Stimulated activated CD4-positive, alpha-beta T cell treated with anti-CD3 and anti-CD28 coated beads, Interleukin-2, amount 100 ng/mL, for 24 hours (primary cell): Measurements from ENCODE around the gene MAD2L2.

ENCODE experiments used
- DNase-seq, 2 donors: peaks; one replicate each; pipeline ENCODE4 v3.0.0-alpha.2; 2020

Gene MAD2L2

DNA sequence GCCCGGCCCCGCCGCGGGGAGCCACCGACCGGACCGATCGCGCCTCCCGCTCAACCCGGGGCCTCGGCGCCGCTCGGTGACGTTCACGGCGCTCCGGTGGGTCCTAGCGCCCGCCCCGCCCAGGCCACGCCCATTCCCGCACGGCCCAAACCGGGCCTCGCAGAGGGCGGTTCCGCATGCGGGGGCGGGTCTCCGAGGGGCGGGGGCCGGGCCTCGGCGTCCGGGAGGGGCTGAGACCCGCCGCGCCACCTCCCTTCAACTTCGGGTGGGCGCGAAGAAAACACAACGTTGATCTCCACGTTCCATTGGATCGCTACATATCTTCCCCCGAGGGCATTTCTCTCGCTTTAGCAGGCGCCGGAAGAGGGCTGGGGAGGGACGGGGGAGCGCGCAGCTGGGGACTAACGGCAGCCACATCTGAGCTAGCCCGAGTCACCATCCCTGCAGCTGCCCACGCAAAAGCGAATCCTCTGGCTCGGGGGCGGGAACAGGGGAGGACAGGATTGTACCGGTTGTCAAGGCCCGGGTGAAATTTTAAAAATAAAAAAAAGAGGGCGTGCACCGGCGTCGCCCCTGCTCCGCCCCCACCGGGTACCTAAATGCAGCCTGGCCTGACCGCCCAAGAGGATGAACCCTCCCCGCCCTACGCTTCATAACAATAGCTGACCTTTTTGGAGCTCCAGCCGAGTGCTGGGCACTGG lies at the start of gene MAD2L2:
Gene MAD2L2, minus strand, starts transcription at position 78 of the 701 bp plus-strand sequence. CDS start 547 bp downstream, outside the sequence.
- DNase-seq, result peak; percentile 93 to 94

GRCh38 chr1:11730429-11730891 lies 49.5 kb upstream of the MAD2L2 start:
- no peak for DNase-seq

DNA sequence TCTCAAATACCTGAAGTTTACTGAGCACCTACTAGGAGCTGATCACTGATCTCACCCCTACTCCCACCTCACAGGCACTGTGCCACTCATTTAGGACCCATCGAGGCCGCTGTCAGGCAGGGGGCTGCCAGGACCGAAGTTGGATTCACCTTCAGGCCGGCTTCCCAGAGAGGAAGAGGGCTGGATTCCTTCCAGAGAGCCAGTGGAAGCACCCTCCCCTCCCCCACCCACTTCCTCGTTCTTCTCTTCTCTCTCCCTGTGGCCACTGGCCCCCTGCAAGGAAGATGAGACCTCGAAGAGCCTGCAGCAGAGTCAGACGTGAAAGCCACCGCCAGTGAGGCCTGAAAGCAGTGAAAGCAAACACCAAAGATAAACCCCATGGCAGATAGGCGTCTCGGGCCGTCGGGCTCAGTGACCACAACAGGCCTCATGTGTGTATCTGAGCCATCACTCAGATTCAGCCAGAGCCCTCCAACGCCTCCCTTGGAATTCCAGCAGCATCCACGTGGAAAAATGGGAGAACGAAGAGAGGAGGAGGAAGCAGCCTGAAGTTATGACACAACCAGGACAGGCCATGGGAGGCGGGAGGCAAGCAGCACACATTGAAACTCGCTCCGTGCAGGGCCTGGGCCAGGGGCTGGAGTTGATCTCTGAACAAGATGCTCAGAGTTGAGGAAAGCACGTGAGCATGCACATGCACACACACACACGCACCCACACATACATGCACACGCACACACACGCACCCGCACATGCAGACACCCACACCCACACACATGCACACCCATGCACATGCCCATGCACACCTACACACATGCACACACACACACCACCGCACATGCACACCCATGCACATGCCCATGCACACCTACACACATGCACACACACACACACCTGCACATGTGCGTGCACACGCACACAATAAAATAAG lies 48.8 kb upstream of the MAD2L2 start:
- no peak for DNase-seq

DNA sequence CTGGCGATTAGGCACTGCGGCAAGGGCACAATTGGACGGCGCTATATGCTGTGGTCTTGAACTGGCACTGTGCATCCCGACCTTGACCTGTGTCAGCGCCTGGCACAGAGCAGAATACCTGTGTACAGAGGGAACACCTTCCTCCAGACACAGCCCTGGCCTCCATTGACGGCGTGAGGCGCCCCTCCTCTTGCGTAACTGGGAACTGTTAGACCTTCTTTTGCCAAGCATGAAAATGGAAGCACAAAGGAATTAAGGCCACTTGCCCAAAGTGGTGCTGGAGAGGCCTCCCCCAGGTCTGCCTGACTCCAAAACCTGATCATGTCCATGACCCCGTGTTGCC lies 48.2 kb upstream of the MAD2L2 start:
- DNase-seq, result no peak

- no peak for DNase-seq
Observed at GRCh38 chr1:11728126-11728806, 47.3 kb upstream of the MAD2L2 start.

DNA sequence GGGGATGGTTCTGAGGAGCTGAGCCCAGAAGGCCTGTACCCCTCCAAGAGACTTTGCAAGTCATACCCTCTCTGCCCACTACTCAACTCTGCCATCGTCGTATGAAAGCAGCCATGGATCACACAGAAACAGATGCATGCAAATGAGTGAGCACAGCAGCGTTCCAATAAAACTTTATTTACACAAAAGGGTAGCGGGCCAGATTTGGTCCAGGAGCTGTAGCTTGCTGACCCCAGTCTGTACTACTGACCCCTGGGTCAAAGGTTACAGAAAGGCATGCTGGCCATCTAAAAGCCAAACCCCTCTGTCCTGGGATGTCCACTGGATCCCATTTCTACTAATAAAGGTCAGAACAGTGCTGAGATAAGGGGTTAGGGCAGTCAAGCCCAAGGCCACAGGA lies 46.2 kb upstream of the MAD2L2 start:
- no peak for DNase-seq

- no peak for DNase-seq
Observed at GRCh38 chr1:11725616-11726015, 44.7 kb upstream of the MAD2L2 start.

- no peak for DNase-seq
Observed at GRCh38 chr1:11722538-11722937, 41.6 kb upstream of the MAD2L2 start.

DNA sequence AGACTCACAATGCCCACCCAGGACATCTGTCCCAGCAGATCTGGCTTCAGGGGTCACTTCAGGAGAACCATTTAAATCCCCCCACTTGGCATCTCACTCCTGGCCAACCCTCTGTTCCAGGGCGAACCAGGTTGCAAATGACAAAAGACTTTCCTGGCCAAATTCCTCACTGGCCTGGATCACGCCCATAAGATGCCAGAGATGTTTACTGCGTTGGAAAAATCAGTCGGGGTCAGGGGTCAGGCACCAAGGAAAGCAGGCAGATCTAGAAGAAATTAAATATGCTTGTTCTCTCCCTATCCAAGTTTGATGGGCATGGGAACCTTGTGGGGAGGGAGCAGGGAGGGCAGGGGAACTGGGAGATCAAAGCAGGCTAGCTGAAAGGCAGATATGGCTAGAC lies 40.4 kb upstream of the MAD2L2 start:
- DNase-seq, result no peak

GRCh38 chr1:11720525-11720924 lies 39.6 kb upstream of the MAD2L2 start:
- no peak for DNase-seq

- DNase-seq, result no peak
Observed at GRCh38 chr1:11720033-11720376, 39.1 kb upstream of the MAD2L2 start.

DNA sequence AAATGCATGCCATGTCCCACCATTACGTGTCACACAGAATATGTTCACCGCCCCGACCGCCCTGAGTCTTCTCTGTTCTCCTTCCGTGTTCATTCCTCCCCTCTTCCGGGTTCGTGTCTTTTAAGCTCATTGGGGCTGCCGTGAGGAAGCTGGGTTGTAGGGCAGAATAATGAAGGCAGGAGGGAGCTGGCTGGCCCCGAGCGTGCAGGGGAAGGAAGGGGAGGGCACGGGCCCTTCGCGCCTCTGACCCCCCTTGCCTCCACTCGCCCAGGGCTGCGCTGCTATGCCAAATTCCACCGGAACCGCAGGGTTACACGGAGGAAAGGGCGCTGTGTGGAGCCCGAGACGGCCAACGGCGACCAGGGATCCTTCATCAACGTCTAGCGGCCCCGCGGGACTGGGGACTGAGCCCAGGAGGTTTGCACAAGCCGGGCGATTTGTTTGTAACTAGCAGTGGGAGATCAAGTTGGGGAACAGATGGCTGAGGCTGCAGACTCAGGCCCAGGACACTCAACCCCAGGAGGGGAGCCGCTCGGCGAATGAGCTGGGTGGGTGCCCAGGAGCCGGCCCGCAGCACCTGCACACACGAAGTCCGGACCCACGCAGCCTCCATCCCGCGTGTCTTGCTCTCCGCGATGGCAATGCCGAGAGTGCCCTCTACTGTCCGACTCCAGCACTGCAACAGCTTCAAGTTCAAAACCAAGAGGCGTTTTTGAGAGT lies 38.5 kb upstream of the MAD2L2 start:
- peak; percentile 89 to 90 for DNase-seq

DNA sequence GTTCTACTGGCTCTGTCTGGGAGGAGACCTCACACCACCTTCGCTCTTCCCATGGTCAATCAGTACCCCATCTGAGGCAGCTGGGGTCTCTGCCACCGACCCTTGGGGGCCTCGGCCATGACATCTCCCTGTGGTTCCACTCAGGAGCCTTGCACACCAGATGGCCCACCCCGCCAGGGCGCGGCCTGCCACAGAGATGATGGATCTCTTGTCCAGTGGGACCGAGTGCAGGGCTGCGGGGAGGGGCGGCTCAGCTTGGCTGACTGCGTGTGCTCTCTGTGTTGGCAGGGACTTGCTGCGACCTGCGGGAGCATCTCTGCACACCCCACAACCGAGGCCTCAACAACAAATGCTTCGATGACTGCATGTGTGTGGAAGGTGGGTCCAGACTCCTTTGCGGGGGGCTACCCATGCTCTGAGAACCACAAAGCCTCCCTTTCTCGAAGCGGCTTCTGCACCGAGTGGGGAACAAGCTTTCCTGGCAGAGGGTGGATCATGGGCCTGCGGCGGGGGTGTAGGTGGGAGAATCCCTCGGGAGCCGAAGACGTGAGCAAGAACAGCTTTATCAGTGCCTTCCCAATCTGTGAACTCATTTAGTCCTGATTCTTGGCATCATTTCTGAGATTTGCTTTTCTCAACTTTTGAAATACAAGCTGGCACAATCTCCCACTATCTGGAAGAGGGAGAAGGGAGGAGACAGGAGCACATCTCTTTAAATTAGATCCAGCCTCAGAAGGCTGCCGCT lies 34.1 kb upstream of the MAD2L2 start:
- DNase-seq, result no peak

DNA sequence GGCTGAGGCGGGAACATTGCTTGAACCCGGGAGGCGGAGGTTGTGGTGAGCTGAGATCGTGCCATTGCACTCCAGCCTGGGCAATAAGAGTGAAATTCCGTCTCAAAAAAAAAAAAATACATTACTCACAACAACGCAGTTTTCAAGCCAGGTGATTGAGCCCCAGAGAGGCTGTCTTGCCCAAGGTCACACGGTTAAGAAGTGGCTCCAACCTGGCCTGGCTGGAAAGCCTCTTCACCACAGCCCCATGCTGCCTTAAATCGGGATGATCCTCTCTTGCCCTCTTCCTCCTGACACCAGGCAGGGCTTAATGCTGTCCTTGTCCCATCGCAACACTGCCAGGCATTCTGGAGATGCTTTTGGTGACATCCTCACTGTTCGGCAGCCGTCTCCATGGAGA lies 32.1 kb upstream of the MAD2L2 start:
- DNase-seq, result no peak

GRCh38 chr1:11712285-11712684 lies 31.3 kb upstream of the MAD2L2 start:
- no peak for DNase-seq

GRCh38 chr1:11711490-11711889 lies 30.5 kb upstream of the MAD2L2 start:
- DNase-seq, result no peak

DNA sequence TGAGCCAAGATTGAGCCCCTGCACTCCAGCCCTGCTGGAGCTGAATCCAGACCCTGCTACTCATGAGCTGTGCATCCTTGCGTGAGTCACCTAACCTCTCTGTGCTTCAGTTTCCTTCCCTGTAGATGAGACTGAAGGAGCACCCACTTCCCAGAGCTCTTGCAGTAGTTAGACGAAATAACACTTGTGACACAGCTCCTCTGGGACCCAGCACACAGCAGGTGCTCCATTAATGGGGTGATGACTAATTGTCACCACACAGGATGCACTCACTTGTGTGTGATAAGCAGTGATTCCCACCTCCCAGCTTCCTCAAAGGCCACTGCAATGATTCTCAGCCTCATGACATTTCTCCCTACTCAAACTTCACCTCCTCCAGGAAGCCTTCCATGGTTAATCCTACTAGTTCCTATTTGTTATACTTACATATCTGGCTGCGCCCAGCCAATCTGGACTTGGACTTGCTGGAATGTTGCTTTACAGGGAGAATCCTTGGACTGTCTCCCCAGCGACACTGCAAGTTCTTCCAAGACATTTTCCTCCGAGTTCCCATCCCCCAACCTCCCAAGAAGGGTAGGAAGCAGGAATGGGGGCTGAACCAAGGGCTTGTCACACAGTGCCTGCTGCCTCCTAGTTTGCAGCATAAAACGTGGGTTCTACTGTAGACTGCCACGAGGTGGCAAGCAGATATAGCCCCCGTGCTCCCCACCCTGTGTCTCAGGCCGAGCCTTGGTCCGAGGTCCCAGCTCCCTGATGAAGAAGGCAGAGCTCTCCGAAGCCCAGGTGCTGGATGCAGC lies 27.8 kb upstream of the MAD2L2 start:
- no peak for DNase-seq

DNA sequence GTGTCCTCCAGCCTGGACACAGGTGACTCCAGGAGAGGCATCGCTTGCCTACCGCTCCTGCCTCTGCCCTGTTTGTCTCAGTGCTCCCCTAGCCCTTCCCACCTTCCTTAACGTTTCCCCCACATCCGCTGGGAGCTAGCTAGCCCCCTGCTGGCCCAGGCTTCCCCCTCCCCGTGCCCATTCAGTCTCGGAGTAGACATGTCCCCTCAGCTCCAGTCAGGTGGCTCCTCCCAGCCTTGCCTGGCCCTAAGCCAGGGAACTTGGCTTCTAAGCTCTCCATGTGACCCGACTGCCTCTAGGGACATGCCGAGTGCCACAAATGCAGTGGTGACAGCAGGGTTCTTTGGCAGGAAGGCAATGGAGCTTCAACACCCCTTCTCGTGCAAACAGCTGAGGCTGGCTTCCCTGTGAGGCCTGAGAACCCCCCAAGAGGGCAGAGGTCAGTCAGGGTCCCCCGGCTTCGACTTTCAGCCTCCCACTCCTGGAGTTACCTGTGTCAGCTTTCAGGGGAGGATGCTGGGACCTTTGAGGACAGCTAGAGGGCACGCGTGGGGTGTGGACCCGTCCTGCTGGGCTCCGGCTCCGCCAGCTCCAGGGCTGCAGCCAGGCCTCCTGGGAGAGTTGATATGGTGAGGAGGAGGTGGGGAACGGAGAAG lies 26.8 kb upstream of the MAD2L2 start:
- DNase-seq, result no peak

GRCh38 chr1:11706292-11706691 lies 25.3 kb upstream of the MAD2L2 start:
- no peak for DNase-seq

DNA sequence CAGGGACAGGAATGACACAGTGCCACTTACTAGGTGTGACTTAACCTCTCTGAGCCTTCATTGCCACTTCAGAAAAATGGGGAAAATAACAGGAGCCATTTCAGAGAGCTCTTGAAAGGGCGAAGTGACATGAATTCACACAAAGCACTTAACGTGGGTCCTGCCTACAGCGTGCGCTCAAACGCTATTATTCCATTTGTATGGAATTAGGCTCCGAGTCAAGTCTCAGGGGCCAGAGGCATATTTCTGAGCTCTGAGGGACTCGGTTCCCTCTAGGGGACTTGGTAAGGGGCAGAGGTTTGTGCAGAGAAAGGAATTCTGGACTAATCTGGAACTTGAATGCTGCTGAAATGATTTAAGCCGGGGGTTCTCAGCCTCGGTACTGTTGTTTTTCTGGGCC lies 24.6 kb upstream of the MAD2L2 start:
- DNase-seq, result no peak
